Left ventricle myocardium superior (tissue), 1 donor: ENCODE results near the gene DNTT. TPM values are rescaled to one million over a fixed set of nuclear protein-coding genes. Genes with fewer than 3 reads are reported as not detected.

ENCODE experiments used
- total RNA-seq: library from RNA; stranded (reverse); fragmentation: NEBNext Ultra II Directional; extraction: Animal tissue kit (Norgen Biotek cat#: 25700); gene quantifications from one replicate; pipeline ENCODE4 v1.2.1, GENCODE V29; 2021
- donor health status: DM: no; HTN: yes; CAD: no; lungs with severe emphysema.

The DNTT gene
- total RNA-seq, 1 donor from 2014 or later: not detected

Other genes starting within 250 kb of the DNTT start
- 9.6 TPM for gene ZNF518A, start 174.1 kb upstream of the DNTT start, total RNA-seq
- 1.3 TPM for gene BLNK, start 32.9 kb upstream of the DNTT start, total RNA-seq
- not detected for gene OPALIN, start 54.6 kb downstream of the DNTT start, total RNA-seq
- gene TLL2, start 209.5 kb downstream of the DNTT start, total RNA-seq: 11.6 TPM